GM21381 (cell line): ENCODE data around the gene FUBP3.
"Not testable (repeated sequence)": the region's sequence is repeated elsewhere in the genome, so short reads cannot be mapped to it uniquely, and the experiment has no call there.

Experiments used
- ATAC-seq: cut with Tn5 transposase; IDR thresholded peaks from one replicate; pipeline ENCODE4 v1.9.1; 2021; ENCODE audit warnings: mild to moderate bottlenecking, moderate library complexity; ENCODE audit not compliant: unreplicated experiment

Gene FUBP3

GRCh38 chr9:130555968-130556367, 23.4 kb upstream of the FUBP3 start:
- no peak for ATAC-seq

- ATAC-seq, result no peak
Observed at GRCh38 chr9:130556396-130557076, 22.8 kb upstream of the FUBP3 start.

GRCh38 chr9:130557077-130557468, 22.3 kb upstream of the FUBP3 start:
- ATAC-seq, result no peak

GRCh38 chr9:130561056-130561455, 18.3 kb upstream of the FUBP3 start:
- ATAC-seq, result no peak

- ATAC-seq, result not testable (repeated sequence)
Observed at GRCh38 chr9:130562525-130562924, 16.9 kb upstream of the FUBP3 start.

GRCh38 chr9:130563797-130564196, 15.6 kb upstream of the FUBP3 start:
- ATAC-seq, result no peak

GRCh38 chr9:130565792-130566191, 13.6 kb upstream of the FUBP3 start:
- ATAC-seq, result no peak

- no peak for ATAC-seq
Observed at GRCh38 chr9:130570208-130570607, 9.2 kb upstream of the FUBP3 start.

GRCh38 chr9:130575514-130575913, 3.9 kb upstream of the FUBP3 start:
- ATAC-seq, result no peak

- no peak for ATAC-seq
Observed at GRCh38 chr9:130576176-130576575, 3.2 kb upstream of the FUBP3 start.

GRCh38 chr9:130579738-130580463, 524 bp downstream of the FUBP3 start:
- peak; percentile 25 for ATAC-seq

GRCh38 chr9:130581766-130582165, 2.4 kb downstream of the FUBP3 start:
- no peak for ATAC-seq

GRCh38 chr9:130583271-130583670, 3.9 kb downstream of the FUBP3 start:
- ATAC-seq, result no peak

- ATAC-seq, result no peak
Observed at GRCh38 chr9:130587921-130588320, 8.5 kb downstream of the FUBP3 start.

GRCh38 chr9:130588416-130588815, 9.0 kb downstream of the FUBP3 start:
- ATAC-seq, result no peak

GRCh38 chr9:130589754-130590153, 10.4 kb downstream of the FUBP3 start:
- no peak for ATAC-seq

GRCh38 chr9:130590305-130590704, 10.9 kb downstream of the FUBP3 start:
- no peak for ATAC-seq

- no peak for ATAC-seq
Observed at GRCh38 chr9:130593020-130593419, 13.6 kb downstream of the FUBP3 start.

- ATAC-seq, result no peak
Observed at GRCh38 chr9:130597228-130597627, 17.9 kb downstream of the FUBP3 start.

GRCh38 chr9:130598188-130598587, 18.8 kb downstream of the FUBP3 start:
- ATAC-seq, result no peak

- no peak for ATAC-seq
Observed at GRCh38 chr9:130599625-130600024, 20.2 kb downstream of the FUBP3 start.

GRCh38 chr9:130601100-130601499, 21.7 kb downstream of the FUBP3 start:
- ATAC-seq, result no peak

GRCh38 chr9:130604295-130604694, 24.9 kb downstream of the FUBP3 start:
- ATAC-seq, result no peak
